ENCODE data around the gene SOS2. TPM values are rescaled to one million over a fixed set of nuclear protein-coding genes. Genes with fewer than 3 reads are reported as not detected.

SOS2 gene
- total and polyA plus RNA-seq, 2 of the 8 experiments (the other 6 are each of a cell fraction or from before 2014, with no cell fraction given): 2.8 to 12.7 TPM

DNA sequence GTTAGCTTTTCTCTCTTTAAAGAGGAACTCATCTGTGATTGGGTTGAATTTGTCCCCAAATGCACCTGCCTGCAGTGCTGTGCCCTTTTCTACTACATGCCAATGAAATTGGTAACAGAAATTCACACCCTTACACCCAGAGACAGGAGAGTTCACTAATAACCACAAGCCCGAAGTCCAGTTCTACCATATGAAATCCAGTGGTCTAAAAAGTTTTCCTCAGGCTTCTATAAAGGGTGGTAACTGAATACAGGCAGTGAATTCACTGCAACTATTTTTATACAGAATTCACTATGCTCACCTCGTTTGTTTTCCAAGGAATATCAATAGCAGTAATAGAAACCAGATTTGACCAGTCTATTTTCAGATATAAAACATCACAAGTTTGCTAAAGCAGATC is 31.5 kb upstream of the SOS2 start:
- Histone ChIP-seq H3K79me2 (ENCODE audit: control insufficient read depth in 1 of 2, insufficient read depth in 2 of 2, low read length in 2 of 2) (no peaks in the 10 kb centered on the region), H3K9ac (replicated peaks in 1 of 4; ENCODE audit: extremely low read depth in 1 of 4, low read depth in 3 of 4, low read length in 3 of 4) (no peak overlapping the region), H4K5ac (ENCODE audit: insufficient read length, low read depth, low read length) (no peak overlapping the region), H3K4me1 (replicated peaks in 1 of 4; ENCODE audit: control insufficient read depth in 3 of 4, insufficient read depth in 4 of 4, low read length in 3 of 4) (no peaks in the 10 kb centered on the region), H2BK5ac (ENCODE audit: low read depth, low read length) (no peak overlapping the region), H3K23me2 (ENCODE audit: low read depth, low read length) (no peaks in the 10 kb centered on the region), H2BK20ac (ENCODE audit: low read length) (no peak overlapping the region), H4K20me1 (replicated peaks in 1 of 2; ENCODE audit: control insufficient read depth in 1 of 2, insufficient read depth in 2 of 2, low read length in 2 of 2) (no peaks in the 10 kb centered on the region), H3K4me3 (ENCODE audit: extremely low read depth in 1 of 4, insufficient read depth in 2 of 4, low read depth in 3 of 4, low read length in 4 of 4) (no peak overlapping the region), H3K27me3 (replicated peaks in 1 of 4; ENCODE audit: control insufficient read depth in 3 of 4, extremely low read depth in 1 of 4, insufficient read depth in 3 of 4, low read length in 3 of 4) (no peaks in the 10 kb centered on the region), H2AFZ (ENCODE audit: low read length) (no peak overlapping the region), H2BK120ac (replicated peaks; ENCODE audit: low read depth, low read length) (no peak overlapping the region), H2AK5ac (ENCODE audit: low read depth, low read length) (no peak overlapping the region), H3K23ac (ENCODE audit: insufficient read length) (no peak overlapping the region), H3K79me1 (ENCODE audit: low read depth, low read length) (no peaks in the 10 kb centered on the region), H4K91ac (replicated peaks; ENCODE audit: insufficient read length, low read length) (no peak overlapping the region), H3K9me3 (ENCODE audit: insufficient read depth in 2 of 2, low read depth in 1 of 2, low read length in 1 of 2) (no peaks in the 10 kb centered on the region), H3K56ac (replicated peaks; ENCODE audit: insufficient read length, low read depth, low read length) (no peak overlapping the region), H3K4me2 (ENCODE audit: insufficient read depth in 1 of 2, low read depth in 2 of 2, low read length in 2 of 2) (no peak overlapping the region), H3K27ac (ENCODE audit: low read depth, low read length) (no peak overlapping the region), H3K4ac (replicated peaks; ENCODE audit: insufficient read length, low read depth, low read length) (no peak overlapping the region), H2BK15ac (ENCODE audit: low read length) (no peak overlapping the region), H3K18ac (ENCODE audit: extremely low read depth, low read length) (no peak overlapping the region), H3K14ac (ENCODE audit: insufficient read length) (no peak overlapping the region), H4K8ac (ENCODE audit: extremely low read depth, insufficient read depth, low read length) (no peak overlapping the region), H3K36me3 (ENCODE audit: control insufficient read depth in 2 of 4, insufficient read depth in 4 of 4, low read length in 3 of 4) (peaks cover 0 to 6% (median 4%) of the 10 kb centered on the region in 4 experiments; a peak in 5 of 8 replicates), H2BK12ac (ENCODE audit: low read depth, low read length) (no peak overlapping the region)
- ChIA-PET CTCF (ENCODE audit: partially characterized antibody) (interaction anchor here (0.6 to 2.9 kb wide), 2 partner anchors 14 to 576 kb away, joined by 3 to 11 read pairs; no protein-coding TSS in a partner anchor), POLR2A (ENCODE audit: partially characterized antibody) (no interaction called here)
- no peak for FAIRE-seq
- DNase-seq (ENCODE audit: low read depth in 1 of 2, low spot score in 2 of 2): no peak
- TF ChIP-seq BCL11A (IDR thresholded peaks at IDR 0.05; ENCODE audit: low read depth in 2 of 2, low read length in 2 of 2) (no peak), POLR2A (IDR thresholded peaks at IDR 0.05; ENCODE audit: control extremely low read depth in 1 of 2, low read depth in 2 of 2, low read length in 2 of 2) (no peak), RAD21 (IDR thresholded peaks at IDR 0.05 in 1 of 2, conservative IDR thresholded peaks at IDR 0.05 in 1 of 2; ENCODE audit: low read depth in 2 of 2, low read length in 2 of 2) (no peak), SIN3A (conservative IDR thresholded peaks at IDR 0.05 in 1 of 2, IDR thresholded peaks at IDR 0.05 in 1 of 2; ENCODE audit: low read depth in 1 of 2, low read length in 2 of 2) (no peak), RFX5 (IDR thresholded peaks at IDR 0.05; ENCODE audit: borderline replicate concordance, low read depth, low read length) (no peak), NRF1 (IDR thresholded peaks at IDR 0.05; ENCODE audit: low read depth, low read length) (no peak), HDAC6 (IDR thresholded peaks at IDR 0.05; ENCODE audit: low read depth, low read length) (no peak), CHD1 (IDR thresholded peaks at IDR 0.05; ENCODE audit: low read depth, low read length) (no peak)
- TF ChIP-seq, protein P1, sequence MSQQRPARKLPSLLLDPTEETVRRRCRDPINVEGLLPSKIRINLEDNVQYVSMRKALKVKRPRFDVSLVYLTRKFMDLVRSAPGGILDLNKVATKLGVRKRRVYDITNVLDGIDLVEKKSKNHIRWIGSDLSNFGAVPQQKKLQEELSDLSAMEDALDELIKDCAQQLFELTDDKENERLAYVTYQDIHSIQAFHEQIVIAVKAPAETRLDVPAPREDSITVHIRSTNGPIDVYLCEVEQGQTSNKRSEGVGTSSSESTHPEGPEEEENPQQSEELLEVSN (IDR thresholded peaks at IDR 0.05): no peak
- WGBS, 2 experiments (ENCODE audit: extremely low coverage in 1 of 2, insufficient coverage in 1 of 2, insufficient read length in 1 of 2, insufficient replicate concordance in 2 of 2, low coverage in 1 of 2, low lambda C conversion rate in 2 of 2, missing lambda C conversion rate in 1 of 2): 85% methylated on average over 2 of the region's 2 CpGs; no CpG with 5 or more reads in 1 of the 2 experiments

Data from H1 (cell line).